K562 treated with DMSO at 1 percent for 24 hours (cell line): Measurements from ENCODE around the gene IRAK4. TPM values are rescaled to one million over a fixed set of nuclear protein-coding genes. Genes with fewer than 3 reads are reported as not detected.

Experiments
- total RNA-seq: library from RNA; unstranded; fragments of 300-600 nt; gene quantifications from 2 replicates; pipeline ENCODE4 v1.2.3, GENCODE V29; 2022; ENCODE audit warnings: low read depth; ENCODE audit not compliant: insufficient read depth

The IRAK4 gene
- 7.4 and 10.7 TPM in 2 replicates for total RNA-seq

DNA sequence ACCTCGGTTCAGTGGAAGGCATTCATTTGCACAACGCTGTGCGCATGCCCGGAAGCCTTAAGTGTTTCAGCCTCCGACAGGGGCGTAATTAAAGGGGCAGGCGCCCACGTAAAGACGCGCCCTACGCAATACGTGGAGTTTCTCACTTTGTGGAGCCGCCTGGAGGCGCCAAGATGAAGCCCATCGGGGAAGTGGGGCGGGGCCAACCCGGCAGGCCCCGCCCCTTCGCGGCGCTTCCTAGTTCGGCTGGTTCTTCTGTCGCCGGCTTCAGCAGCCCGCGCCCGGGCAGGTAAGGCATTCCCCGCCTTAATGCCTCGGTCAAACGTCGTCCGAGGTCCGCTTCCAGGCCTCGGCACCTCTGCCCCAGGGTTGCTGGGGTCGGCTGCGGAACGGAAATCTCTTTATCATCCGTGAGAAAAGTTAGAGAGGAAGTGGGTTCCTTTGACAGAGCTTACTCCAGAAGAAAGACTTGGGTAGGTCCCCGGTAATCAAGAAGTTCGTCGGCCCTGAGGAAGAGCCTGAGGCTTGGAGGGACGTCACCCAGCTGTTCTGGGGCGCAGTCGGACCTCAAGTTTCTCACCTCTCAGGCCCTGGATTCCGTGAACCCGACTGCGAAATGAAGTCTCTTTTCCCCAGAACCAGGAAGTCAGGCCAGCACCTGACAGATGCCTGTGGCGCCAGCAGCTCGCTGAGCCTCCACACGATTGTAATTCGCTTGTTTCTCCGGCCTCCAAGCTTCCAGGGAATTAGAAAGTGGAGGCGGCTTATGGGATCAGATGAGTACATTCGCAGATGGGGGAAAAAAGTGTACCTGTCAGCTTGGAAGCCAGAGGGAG lies at the start of gene IRAK4, which contains the start of gene PUS7L:
TSS of gene IRAK4 (plus strand) at position 224 of the 836 bp plus-strand sequence. CDS start 9,161 bp downstream, outside the sequence.
TSS of gene PUS7L (minus strand) at position 63 of the 836 bp plus-strand sequence. CDS start 3,545 bp downstream, outside the sequence.

DNA sequence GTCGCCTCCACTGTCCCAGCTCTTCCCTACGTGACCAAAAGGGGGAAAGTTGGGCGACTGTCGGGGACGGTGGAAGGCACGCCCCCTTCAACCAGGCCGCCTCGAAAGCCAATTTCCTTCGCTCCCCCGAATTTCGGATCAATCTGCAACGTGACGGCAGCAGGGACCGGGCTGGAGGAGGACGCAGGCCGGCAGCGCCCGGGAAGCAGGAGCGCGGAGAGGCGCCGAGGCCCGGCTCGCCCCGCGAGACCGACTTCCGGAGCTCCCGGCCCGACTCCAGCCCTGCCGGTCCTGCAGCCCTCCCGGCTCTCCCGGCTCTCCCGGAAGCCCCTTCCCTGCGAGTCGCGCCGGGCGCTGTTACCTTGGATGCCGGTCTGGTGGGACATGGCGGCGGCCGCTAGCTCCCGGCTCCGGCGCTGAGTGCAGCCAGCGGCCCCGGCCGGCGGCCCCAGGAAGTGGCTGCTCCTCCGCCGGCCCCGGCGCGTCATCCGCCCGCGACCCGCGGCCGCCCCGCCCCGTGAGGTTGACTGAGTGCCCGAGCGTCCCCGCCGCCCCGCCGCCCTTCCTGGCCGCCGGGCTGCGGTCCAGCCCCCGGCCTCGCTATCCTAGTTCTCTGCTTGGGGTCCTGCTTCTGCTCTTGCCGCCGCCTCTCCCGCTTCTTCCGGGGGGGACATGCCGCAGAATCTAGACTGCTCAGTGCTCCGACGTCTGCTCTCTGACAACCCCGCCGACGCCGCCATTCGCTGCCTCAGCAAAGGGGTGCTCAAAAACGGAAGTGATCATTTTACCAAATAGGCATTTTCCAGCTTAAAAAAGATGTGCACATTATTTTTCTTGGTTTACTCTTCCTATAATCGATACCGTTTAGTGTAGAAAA lies 47.3 kb downstream of the IRAK4 start, which contains the start of gene TWF1:
TSS of gene TWF1 (minus strand) at position 458 of the 877 bp plus-strand sequence. CDS start at position 386, 72 bp downstream.

DNA sequence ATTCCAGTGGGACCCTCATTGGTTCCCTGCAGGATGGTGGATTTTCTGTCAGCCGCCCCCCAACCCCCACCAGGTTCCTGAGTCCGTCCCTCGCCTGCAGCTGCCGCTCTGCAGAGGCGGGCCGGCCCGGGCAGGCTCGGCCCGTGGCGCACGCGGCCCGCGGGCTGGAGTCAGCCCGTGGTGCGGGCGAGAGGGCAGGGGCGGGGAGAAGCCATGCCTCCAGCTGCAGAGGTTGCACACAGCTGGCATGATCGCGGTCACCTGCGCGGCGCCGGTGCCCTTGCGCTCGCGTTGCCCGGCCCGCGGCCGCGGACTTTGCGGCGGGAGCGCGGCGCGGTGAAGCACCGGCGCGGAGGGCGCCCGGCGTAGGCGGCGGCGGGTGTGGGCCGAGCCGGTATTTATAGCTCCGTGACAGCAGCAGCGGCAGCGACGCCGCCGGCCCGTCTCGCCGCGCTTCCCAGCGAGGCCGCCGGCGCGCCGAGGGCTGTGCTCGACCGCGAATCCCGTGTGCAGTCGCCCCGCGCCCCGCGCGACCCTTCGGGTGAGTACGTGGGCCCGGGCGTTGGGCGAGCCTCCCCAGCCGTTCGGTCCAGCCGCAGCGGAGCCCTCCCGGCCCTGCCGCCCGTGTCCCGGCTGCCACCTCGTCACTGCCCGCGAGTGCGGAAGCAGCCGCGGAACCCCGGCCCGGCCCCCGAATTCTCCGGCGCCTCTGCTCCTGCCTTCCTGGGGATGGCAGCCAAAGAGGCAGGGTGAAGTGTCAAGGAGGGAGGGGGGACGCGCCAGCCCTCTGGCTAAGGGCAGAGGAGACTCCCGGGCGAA lies 77.1 kb downstream of the IRAK4 start, which contains the start of gene TMEM117:
TSS of gene TMEM117 (plus strand) at position 426 of the 819 bp plus-strand sequence.

Other genes starting within 250 kb of the IRAK4 start
- gene ADAMTS20, start 206.7 kb upstream of the IRAK4 start, total RNA-seq = not detected in 2 replicates
- gene PUS7L, start 161 bp upstream of the IRAK4 start, total RNA-seq = 2.3 and 4.1 TPM in 2 replicates
- 13.1 and 17.0 TPM in 2 replicates for gene TWF1, start 47.4 kb downstream of the IRAK4 start, total RNA-seq
- 1.1 and 2.2 TPM in 2 replicates for gene TMEM117, start 77.1 kb downstream of the IRAK4 start, total RNA-seq